Upper lobe of right lung (tissue), 1 donor: ENCODE measurements around the gene PNLIPRP1. TPM values are rescaled to one million over a fixed set of nuclear protein-coding genes. Genes with fewer than 3 reads are reported as not detected.

Experiments
- ATAC-seq: fragments of 200-7000 bp; cut with Tn5 transposase; one replicate; pipeline ENCODE4 v1.9.1; 2020; ENCODE audit warnings: mild to moderate bottlenecking, moderate library complexity
- DNase-seq: peaks from one replicate; pipeline ENCODE4 v3.0.0-alpha.2; 2020
- H3K27ac ChIP-seq: fragments of 200-600 bp; one replicate; pipeline ENCODE4 v1.8.0; 2022
- H3K27me3 ChIP-seq: fragments of 200-600 bp; one replicate; pipeline ENCODE4 v1.8.0; 2022; ENCODE audit warnings: mild to moderate bottlenecking
- H3K36me3 ChIP-seq: fragments of 200-600 bp; one replicate; pipeline ENCODE4 v1.8.0; 2022
- H3K4me1 ChIP-seq: fragments of 200-600 bp; one replicate; pipeline ENCODE4 v1.8.0; 2022
- H3K4me3 ChIP-seq: fragments of 200-600 bp; one replicate; pipeline ENCODE4 v1.8.0; 2022; ENCODE audit warnings: mild to moderate bottlenecking
- H3K9me3 ChIP-seq: fragments of 200-600 bp; one replicate; pipeline ENCODE4 v1.8.0; 2022
- intact Hi-C: fragments of 100-400 bp; cut with DNase I; formaldehyde crosslinking; loops from one replicate; pipeline ENCODE4 v1.11.0; 2022
- total RNA-seq: library from RNA; stranded (reverse); fragmentation: NEBNext Ultra II Directional; extraction: Animal tissue kit (Norgen Biotek cat#: 25700); gene quantifications from one replicate; pipeline ENCODE4 v1.2.1, GENCODE V29; 2021
- TF ChIP-seq, protein P1 (sequence below): fragments of 200-600 bp; IDR thresholded peaks from one replicate; pipeline ENCODE4 v1.8.0; 2022; ENCODE audit warnings: antibody characterized with exemption
- donor health status: DM: no; HTN: yes; CAD: no; lungs with severe emphysema.

The PNLIPRP1 gene
- total RNA-seq, 1 donor from 2014 or later: not detected

GRCh38 chr10:116646502-116646901, 55.7 kb downstream of the PNLIPRP1 start:
- intact Hi-C loops: no loop called here
- no peaks in the 10 kb centered on the region for H3K27me3 ChIP-seq
- no peak overlapping the region for H3K4me3 ChIP-seq
- TF ChIP-seq, protein P1, sequence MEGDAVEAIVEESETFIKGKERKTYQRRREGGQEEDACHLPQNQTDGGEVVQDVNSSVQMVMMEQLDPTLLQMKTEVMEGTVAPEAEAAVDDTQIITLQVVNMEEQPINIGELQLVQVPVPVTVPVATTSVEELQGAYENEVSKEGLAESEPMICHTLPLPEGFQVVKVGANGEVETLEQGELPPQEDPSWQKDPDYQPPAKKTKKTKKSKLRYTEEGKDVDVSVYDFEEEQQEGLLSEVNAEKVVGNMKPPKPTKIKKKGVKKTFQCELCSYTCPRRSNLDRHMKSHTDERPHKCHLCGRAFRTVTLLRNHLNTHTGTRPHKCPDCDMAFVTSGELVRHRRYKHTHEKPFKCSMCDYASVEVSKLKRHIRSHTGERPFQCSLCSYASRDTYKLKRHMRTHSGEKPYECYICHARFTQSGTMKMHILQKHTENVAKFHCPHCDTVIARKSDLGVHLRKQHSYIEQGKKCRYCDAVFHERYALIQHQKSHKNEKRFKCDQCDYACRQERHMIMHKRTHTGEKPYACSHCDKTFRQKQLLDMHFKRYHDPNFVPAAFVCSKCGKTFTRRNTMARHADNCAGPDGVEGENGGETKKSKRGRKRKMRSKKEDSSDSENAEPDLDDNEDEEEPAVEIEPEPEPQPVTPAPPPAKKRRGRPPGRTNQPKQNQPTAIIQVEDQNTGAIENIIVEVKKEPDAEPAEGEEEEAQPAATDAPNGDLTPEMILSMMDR: no peak
- no peaks in the 10 kb centered on the region for H3K36me3 ChIP-seq
- ATAC-seq (no peak), DNase-seq (no peak)
- H3K4me1 ChIP-seq: no peaks in the 10 kb centered on the region
- H3K9me3 ChIP-seq: no peaks in the 10 kb centered on the region
- H3K27ac ChIP-seq: no peak overlapping the region

DNA sequence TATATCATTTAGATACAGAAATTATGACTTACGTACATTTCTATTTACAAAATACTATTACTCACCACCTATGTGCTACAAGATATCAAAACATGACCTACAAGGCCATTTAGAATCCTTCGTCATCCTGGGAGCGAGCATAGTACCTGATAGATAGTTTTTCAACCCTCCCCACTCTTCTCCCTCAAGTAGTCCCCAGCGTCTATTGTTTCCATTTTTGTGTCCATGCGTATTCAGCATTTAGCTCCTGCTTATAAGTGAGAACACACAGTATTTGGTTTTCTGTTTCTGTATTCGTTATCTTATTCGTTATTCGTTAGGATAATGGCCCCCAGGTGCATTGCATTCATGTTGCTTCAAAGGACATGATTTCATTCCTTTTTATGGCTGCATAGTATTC, 58.1 kb downstream of the PNLIPRP1 start:
- intact Hi-C loops: no loop called here
- Histone ChIP-seq H3K4me3 (no peak overlapping the region), H3K4me1 (no peaks in the 10 kb centered on the region), H3K9me3 (no peaks in the 10 kb centered on the region), H3K36me3 (no peaks in the 10 kb centered on the region), H3K27me3 (no peaks in the 10 kb centered on the region), H3K27ac (no peak overlapping the region)
- TF ChIP-seq, protein P1: no peak
- ATAC-seq (no peak), DNase-seq (no peak)

DNA sequence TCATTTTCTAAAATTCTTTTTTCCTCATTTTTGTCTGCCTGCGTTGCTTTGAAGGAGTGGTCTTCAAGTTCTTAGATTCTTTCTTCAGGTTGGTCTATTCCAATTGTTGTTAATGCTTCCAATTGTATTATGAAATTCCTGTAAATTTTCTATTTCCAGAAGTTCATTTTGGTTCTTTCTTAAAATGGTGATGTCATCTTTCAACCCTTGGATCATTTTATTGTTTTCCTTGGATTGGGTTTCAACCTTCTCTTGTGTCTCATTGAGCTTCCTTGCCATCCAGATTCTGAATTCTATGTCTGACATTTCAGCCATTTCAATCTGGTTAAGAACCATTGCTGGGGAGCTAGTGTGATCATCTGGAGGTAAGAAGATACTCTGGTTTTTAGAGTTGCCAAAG, 63.1 kb downstream of the PNLIPRP1 start:
- TF ChIP-seq, protein P1: no peak

GRCh38 chr10:116654816-116655215, 64.1 kb downstream of the PNLIPRP1 start:
- Histone ChIP-seq H3K9me3 (no peaks in the 10 kb centered on the region), H3K4me1 (no peaks in the 10 kb centered on the region), H3K27me3 (no peaks in the 10 kb centered on the region), H3K36me3 (no peaks in the 10 kb centered on the region), H3K27ac (no peak overlapping the region), H3K4me3 (no peak overlapping the region)
- intact Hi-C loops: no loop called here
- DNase-seq: no peak
- ATAC-seq: peak; percentile 37
- TF ChIP-seq, protein P1: no peak

More for the DNA sequence above, 63.1 kb downstream of the PNLIPRP1 start:
- H3K27ac ChIP-seq: no peak overlapping the region
- ATAC-seq (no peak), DNase-seq (no peak)
- H3K4me3 ChIP-seq: no peak overlapping the region
- no peaks in the 10 kb centered on the region for H3K27me3 ChIP-seq
- no peaks in the 10 kb centered on the region for H3K9me3 ChIP-seq
- H3K4me1 ChIP-seq: no peaks in the 10 kb centered on the region
- intact Hi-C loops: no loop called here
- H3K36me3 ChIP-seq: no peaks in the 10 kb centered on the region

DNA sequence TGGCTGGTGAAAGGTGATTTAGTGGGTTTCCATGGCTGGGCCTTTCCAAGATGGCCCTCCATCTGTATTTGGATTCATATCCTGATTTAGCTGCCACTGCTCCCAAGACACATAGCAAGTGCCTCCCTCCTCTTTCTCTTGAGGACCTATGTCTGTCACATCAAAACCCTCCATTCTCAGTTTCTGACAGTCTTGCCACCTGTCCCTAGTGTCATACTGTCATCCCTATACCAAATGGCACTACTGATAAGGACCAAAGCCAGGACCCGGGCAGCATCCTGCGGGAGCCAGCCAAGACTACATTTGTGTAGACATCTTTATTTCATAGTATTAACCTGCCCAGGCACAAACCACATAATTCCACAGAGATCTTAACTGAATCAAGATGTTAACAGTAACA, 64.8 kb downstream of the PNLIPRP1 start:
- TF ChIP-seq, protein P1: no peak
- DNase-seq (no peak), ATAC-seq (no peak)
- H3K36me3 ChIP-seq: no peaks in the 10 kb centered on the region
- H3K4me3 ChIP-seq: no peak overlapping the region
- no peaks in the 10 kb centered on the region for H3K9me3 ChIP-seq
- H3K27ac ChIP-seq: no peak overlapping the region
- intact Hi-C loops: no loop called here
- H3K4me1 ChIP-seq: no peaks in the 10 kb centered on the region
- no peaks in the 10 kb centered on the region for H3K27me3 ChIP-seq

GRCh38 chr10:116656044-116656443, 65.3 kb downstream of the PNLIPRP1 start:
- ATAC-seq (no peak), DNase-seq (no peak)
- H3K27me3 ChIP-seq: no peaks in the 10 kb centered on the region
- no peak overlapping the region for H3K27ac ChIP-seq
- intact Hi-C loops: no loop called here
- H3K4me3 ChIP-seq: no peak overlapping the region
- no peaks in the 10 kb centered on the region for H3K4me1 ChIP-seq
- TF ChIP-seq, protein P1: no peak
- H3K9me3 ChIP-seq: no peaks in the 10 kb centered on the region
- H3K36me3 ChIP-seq: no peaks in the 10 kb centered on the region
